Liver (tissue), 9 donors: Measurements from ENCODE around the gene COL26A1. TPM values are rescaled to one million over a fixed set of nuclear protein-coding genes. Genes with fewer than 3 reads are reported as not detected.

Experiments
- DNase-seq: peaks from one replicate; pipeline ENCODE4 v3.0.0-alpha.2; 2017; ENCODE audit warnings: low spot score
- H3K27ac ChIP-seq, 2 donors: one replicate each; pipeline ENCODE4 v1.7.0; 2013; ENCODE audit warnings: inconsistent platforms in 2 of 2, low read length in 2 of 2, control low read depth in 1 of 2, low read depth in 1 of 2, mild to moderate bottlenecking in 1 of 2
- H3K27me3 ChIP-seq, 4 donors: one replicate each; pipeline versions ENCODE4 v1.6.1 to v1.7.0; 2013; ENCODE audit warnings: low read length in 3 of 4, inconsistent platforms in 1 of 4, mild to moderate bottlenecking in 1 of 4, moderate library complexity in 1 of 4; ENCODE audit not compliant: control insufficient read depth in 4 of 4, insufficient read depth in 4 of 4
- H3K36me3 ChIP-seq, 4 donors: one replicate each; pipeline versions ENCODE4 v1.6.1 to v1.7.0; 2013; ENCODE audit warnings: low read length in 3 of 4, mild to moderate bottlenecking in 3 of 4, low read depth in 1 of 4, moderate library complexity in 1 of 4; ENCODE audit not compliant: control insufficient read depth in 4 of 4, insufficient read depth in 3 of 4
- H3K4me1 ChIP-seq, 4 donors: one replicate each; pipeline versions ENCODE4 v1.6.1 to v1.7.0; 2013; ENCODE audit warnings: low read length in 3 of 4, mild to moderate bottlenecking in 3 of 4, moderate library complexity in 1 of 4; ENCODE audit not compliant: control insufficient read depth in 4 of 4, insufficient read depth in 4 of 4
- H3K4me3 ChIP-seq, 3 donors: one replicate each; pipeline versions ENCODE4 v1.6.1 to v1.7.0; 2013; ENCODE audit warnings: low read length in 3 of 3, control low read depth in 1 of 3, low read depth in 1 of 3, mild to moderate bottlenecking in 1 of 3
- H3K9ac ChIP-seq, 2 donors: one replicate each; pipeline ENCODE4 v1.7.0; 2013; ENCODE audit warnings: low read length in 2 of 2, mild to moderate bottlenecking in 2 of 2, moderate library complexity in 2 of 2, control low read depth in 1 of 2, low read depth in 1 of 2
- H3K9me3 ChIP-seq, 4 donors: one replicate each; pipeline versions ENCODE4 v1.6.1 to v1.7.0; 2013; ENCODE audit warnings: low read length in 3 of 4; ENCODE audit not compliant: control insufficient read depth in 4 of 4
- EGR1 ChIP-seq, 2 donors: IDR thresholded peaks; 2 replicates each; pipeline ENCODE4 v1.6.1; 2016 to 2018; ENCODE audit warnings: antibody characterized with exemption in 2 of 2, low read depth in 2 of 2
- FOXA2 ChIP-seq: IDR thresholded peaks from 2 replicates; pipeline ENCODE4 v1.6.1; 2016; ENCODE audit warnings: antibody characterized with exemption
- GABPA ChIP-seq, 2 donors: IDR thresholded peaks in 1 of 2; conservative IDR thresholded peaks in 1 of 2; 2 replicates each; pipeline ENCODE4 v1.6.1; 2016; ENCODE audit warnings: antibody characterized with exemption in 2 of 2, mild to moderate bottlenecking in 1 of 2, moderate library complexity in 1 of 2
- HNF4G ChIP-seq: IDR thresholded peaks from 2 replicates; pipeline ENCODE4 v1.6.1; 2016; ENCODE audit warnings: antibody characterized with exemption
- JUND ChIP-seq, 2 donors: IDR thresholded peaks; 2 replicates each; pipeline ENCODE4 v1.6.1; 2016; ENCODE audit warnings: antibody characterized with exemption in 2 of 2
- NR2F2 ChIP-seq: IDR thresholded peaks from 2 replicates; pipeline ENCODE4 v1.6.1; 2016; ENCODE audit warnings: antibody characterized with exemption
- RAD21 ChIP-seq, 2 donors: IDR thresholded peaks; 2 replicates each; pipeline ENCODE4 v1.6.1; 2016; ENCODE audit warnings: antibody characterized with exemption in 2 of 2, mild to moderate bottlenecking in 2 of 2
- RXRA ChIP-seq, 2 donors: IDR thresholded peaks; 2 replicates each; pipeline ENCODE4 v1.6.1; 2017 to 2018; ENCODE audit warnings: antibody characterized with exemption in 2 of 2, mild to moderate bottlenecking in 1 of 2
- TAF1 ChIP-seq: conservative IDR thresholded peaks from 2 replicates; pipeline ENCODE4 v1.6.1; 2016; ENCODE audit warnings: antibody characterized with exemption, mild to moderate bottlenecking
- WGBS: extraction: QIAGEN DNeasy Blood & Tissue Kit; methylation state at CpG from one replicate; pipeline ENCODE4 v1.1.7; 2013; 5-methylcytosine and 5-hydroxymethylcytosine counted together
- polyA plus RNA-seq, 2 donors: library from polyadenylated mRNA; stranded (reverse) in 1 of 2; unstranded in 1 of 2; fragments of 200-250 nt in 1 of 2; fragments of >200 nt in 1 of 2; fragmentation: Nextera tagmentation in 1 of 2; extraction: Ambion mirVana in 1 of 2; gene quantifications; one replicate each; pipeline versions ENCODE4 v1.2.1 to v1.2.3, GENCODE V29; 2013 to 2015
- total RNA-seq, 2 donors: library from RNA; depleted of rRNA; stranded (reverse); fragments of >200 nt; gene quantifications; one replicate each; pipeline ENCODE4 v1.2.3, GENCODE V29; 2014
- TF ChIP-seq, protein P1 (sequence below): fragments of 150-350 bp; IDR thresholded peaks from 2 replicates; pipeline ENCODE4 v1.5.1; 2017; ENCODE audit warnings: improper control_type of control experiment, low read depth, low read length; ENCODE audit not compliant: missing input control
- TF ChIP-seq, protein P2 (sequence below): IDR thresholded peaks from 2 replicates; pipeline ENCODE4 v1.6.1; 2016; ENCODE audit warnings: antibody characterized with exemption
- TF ChIP-seq, protein P3 (sequence below): IDR thresholded peaks from 2 replicates; pipeline ENCODE4 v1.6.1; 2016; ENCODE audit warnings: antibody characterized with exemption, mild to moderate bottlenecking
- donor health status: healthy.
- donor health status: healthy.
- donor health status: healthy.
- donor health status: healthy.
- donor health status: healthy.

The COL26A1 gene
- total and polyA plus RNA-seq, 4 donors, result 0.76 to 1.8 (median 0.96) TPM

DNA sequence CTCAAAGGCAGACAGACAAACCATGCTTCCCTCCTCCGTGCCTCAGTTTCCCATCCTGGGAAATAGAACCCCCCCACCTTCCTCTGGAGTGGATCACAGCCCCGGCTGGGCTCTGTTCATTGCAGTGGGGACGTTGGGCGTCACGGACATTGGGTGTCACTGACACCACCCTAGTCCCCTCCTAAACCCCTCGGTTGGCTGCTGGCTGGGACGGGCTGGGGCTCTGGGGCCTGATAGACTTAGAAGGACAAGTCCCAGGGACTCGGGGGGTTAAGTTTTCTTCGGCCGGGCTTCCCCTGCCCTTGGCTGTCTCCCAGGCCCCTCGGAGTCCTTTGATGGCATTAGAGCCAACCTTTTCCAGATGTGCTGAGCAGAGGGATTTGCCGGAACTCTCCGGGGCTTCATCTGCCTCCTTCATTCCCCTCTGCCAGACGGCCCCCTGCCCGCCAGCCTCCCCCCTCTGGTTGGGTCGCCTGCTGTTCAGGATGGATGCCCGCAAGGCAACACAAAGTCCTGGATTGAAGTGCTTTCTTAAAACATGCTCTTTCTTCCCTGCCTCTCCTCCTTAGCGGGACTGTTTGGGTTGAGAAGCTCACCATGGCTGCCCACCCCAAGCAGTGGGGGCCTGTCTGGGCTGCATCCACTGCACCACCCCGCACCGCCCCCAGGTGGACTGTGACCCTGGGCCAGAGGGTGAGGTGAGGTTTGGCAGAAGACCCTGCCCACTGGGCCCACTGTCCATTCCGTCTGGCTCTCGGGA lies 73.0 kb downstream of the COL26A1 start (continued):
- TF ChIP-seq, protein P1, sequence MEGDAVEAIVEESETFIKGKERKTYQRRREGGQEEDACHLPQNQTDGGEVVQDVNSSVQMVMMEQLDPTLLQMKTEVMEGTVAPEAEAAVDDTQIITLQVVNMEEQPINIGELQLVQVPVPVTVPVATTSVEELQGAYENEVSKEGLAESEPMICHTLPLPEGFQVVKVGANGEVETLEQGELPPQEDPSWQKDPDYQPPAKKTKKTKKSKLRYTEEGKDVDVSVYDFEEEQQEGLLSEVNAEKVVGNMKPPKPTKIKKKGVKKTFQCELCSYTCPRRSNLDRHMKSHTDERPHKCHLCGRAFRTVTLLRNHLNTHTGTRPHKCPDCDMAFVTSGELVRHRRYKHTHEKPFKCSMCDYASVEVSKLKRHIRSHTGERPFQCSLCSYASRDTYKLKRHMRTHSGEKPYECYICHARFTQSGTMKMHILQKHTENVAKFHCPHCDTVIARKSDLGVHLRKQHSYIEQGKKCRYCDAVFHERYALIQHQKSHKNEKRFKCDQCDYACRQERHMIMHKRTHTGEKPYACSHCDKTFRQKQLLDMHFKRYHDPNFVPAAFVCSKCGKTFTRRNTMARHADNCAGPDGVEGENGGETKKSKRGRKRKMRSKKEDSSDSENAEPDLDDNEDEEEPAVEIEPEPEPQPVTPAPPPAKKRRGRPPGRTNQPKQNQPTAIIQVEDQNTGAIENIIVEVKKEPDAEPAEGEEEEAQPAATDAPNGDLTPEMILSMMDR, result no peak
- TF ChIP-seq TAF1 (no peak), FOXA2 (no peak), JUND (IDR thresholded peaks at IDR 0.05) (no peak), GABPA (IDR thresholded peaks at IDR 0.05 in 1 of 2, conservative IDR thresholded peaks at IDR 0.05 in 1 of 2) (no peak)
- TF ChIP-seq, protein P2, sequence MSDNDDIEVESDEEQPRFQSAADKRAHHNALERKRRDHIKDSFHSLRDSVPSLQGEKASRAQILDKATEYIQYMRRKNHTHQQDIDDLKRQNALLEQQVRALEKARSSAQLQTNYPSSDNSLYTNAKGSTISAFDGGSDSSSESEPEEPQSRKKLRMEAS, result no peak

DNA sequence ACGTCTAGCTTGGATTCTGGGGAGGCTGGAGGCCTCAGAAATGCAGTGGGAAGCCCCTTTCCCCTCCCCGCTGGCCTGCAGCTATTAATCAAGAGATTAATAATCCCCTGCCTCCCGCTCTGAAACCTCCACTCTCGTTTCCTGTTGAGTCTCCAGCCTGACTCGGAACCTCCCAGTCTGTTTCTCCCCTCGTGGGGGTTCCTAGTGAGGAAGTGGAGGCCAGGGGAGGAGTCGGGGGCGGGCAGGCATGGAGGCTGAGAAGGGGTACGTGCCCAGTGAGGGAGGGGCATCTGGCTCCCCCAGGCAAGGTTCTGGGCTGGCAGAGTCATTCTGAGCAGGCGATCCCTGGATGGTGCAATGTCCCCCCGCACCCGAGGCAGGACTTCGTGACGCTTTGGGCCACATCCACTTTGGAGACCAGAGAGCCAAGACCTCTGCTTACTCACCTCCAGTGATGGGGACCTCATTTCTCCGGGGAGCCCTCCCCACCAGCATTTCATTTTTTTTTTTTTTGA lies 73.6 kb downstream of the COL26A1 start:
- TF ChIP-seq EGR1 (IDR thresholded peaks at IDR 0.05; ENCODE audit: low read depth in 2 of 2) (no peak), FOXA2 (no peak), GABPA (IDR thresholded peaks at IDR 0.05 in 1 of 2, conservative IDR thresholded peaks at IDR 0.05 in 1 of 2) (no peak), NR2F2 (no peak), TAF1 (no peak), HNF4G (no peak), RXRA (IDR thresholded peaks at IDR 0.05) (no peak), RAD21 (IDR thresholded peaks at IDR 0.05) (no peak), JUND (IDR thresholded peaks at IDR 0.05) (no peak)
- TF ChIP-seq, protein P1, result no peak
- TF ChIP-seq, protein P2, result no peak
- TF ChIP-seq, protein P3, sequence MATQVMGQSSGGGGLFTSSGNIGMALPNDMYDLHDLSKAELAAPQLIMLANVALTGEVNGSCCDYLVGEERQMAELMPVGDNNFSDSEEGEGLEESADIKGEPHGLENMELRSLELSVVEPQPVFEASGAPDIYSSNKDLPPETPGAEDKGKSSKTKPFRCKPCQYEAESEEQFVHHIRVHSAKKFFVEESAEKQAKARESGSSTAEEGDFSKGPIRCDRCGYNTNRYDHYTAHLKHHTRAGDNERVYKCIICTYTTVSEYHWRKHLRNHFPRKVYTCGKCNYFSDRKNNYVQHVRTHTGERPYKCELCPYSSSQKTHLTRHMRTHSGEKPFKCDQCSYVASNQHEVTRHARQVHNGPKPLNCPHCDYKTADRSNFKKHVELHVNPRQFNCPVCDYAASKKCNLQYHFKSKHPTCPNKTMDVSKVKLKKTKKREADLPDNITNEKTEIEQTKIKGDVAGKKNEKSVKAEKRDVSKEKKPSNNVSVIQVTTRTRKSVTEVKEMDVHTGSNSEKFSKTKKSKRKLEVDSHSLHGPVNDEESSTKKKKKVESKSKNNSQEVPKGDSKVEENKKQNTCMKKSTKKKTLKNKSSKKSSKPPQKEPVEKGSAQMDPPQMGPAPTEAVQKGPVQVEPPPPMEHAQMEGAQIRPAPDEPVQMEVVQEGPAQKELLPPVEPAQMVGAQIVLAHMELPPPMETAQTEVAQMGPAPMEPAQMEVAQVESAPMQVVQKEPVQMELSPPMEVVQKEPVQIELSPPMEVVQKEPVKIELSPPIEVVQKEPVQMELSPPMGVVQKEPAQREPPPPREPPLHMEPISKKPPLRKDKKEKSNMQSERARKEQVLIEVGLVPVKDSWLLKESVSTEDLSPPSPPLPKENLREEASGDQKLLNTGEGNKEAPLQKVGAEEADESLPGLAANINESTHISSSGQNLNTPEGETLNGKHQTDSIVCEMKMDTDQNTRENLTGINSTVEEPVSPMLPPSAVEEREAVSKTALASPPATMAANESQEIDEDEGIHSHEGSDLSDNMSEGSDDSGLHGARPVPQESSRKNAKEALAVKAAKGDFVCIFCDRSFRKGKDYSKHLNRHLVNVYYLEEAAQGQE, result no peak
- Histone ChIP-seq H3K9me3 (no peaks in the 10 kb centered on the region), H3K4me3 (no peak overlapping the region), H3K9ac (no peak overlapping the region), H3K4me1 (peaks cover 0 to 3% (median 0%) of the 10 kb centered on the region in 4 donors), H3K27ac (no peak overlapping the region), H3K27me3 (no peaks in the 10 kb centered on the region), H3K36me3 (no peaks in the 10 kb centered on the region)
- 72% methylated on average over 15 of the region's 15 CpGs for WGBS
- no peak for DNase-seq
